ENCODE measurements around the gene CEP128.

GRCh38 chr14:80713076-80713850, 228.3 kb downstream of the CEP128 start:
- no peak for TF ChIP-seq EZH2 (IDR thresholded peaks at IDR 0.05)
- no peak for TF ChIP-seq POLR2AphosphoS5 (IDR thresholded peaks at IDR 0.05; ENCODE audit: borderline replicate concordance, low read depth, low read length)
